Astrocyte (in vitro differentiated cells and primary cell): ENCODE measurements around the gene IFIH1.

Experiments
- EZH2 ChIP-seq: IDR thresholded peaks from 2 replicates; pipeline ENCODE4 v1.6.1; 2012; ENCODE audit warnings: mild to moderate bottlenecking, low read length, inconsistent platforms; ENCODE audit not compliant: insufficient read depth
- TF ChIP-seq, protein P1 (sequence below): IDR thresholded peaks from 2 replicates; pipeline ENCODE4 v1.5.1; 2011; ENCODE audit warnings: low read depth, mild to moderate bottlenecking, inconsistent platforms, low read length, moderate library complexity; ENCODE audit not compliant: insufficient read depth

DNA sequence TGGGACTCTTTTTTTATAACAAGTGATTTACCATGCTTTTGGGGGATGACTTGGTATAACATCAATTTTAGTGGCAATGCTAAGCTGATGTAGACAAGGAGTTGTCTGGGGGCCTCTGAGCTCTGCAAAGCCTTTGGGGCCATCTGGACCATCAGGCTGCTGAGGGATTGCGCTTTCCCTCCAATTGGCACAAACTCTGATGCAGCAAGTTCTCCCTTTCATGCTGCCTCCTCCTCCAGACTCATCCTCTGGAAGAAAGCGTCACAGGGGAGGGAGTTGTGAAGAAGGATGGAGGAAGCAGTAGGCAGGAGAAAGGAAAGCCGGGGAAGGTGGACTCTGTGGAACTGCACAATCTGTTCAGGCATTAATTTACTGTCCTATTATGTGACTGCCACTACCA lies 65.0 kb downstream of the IFIH1 start:
- TF ChIP-seq, protein P1, sequence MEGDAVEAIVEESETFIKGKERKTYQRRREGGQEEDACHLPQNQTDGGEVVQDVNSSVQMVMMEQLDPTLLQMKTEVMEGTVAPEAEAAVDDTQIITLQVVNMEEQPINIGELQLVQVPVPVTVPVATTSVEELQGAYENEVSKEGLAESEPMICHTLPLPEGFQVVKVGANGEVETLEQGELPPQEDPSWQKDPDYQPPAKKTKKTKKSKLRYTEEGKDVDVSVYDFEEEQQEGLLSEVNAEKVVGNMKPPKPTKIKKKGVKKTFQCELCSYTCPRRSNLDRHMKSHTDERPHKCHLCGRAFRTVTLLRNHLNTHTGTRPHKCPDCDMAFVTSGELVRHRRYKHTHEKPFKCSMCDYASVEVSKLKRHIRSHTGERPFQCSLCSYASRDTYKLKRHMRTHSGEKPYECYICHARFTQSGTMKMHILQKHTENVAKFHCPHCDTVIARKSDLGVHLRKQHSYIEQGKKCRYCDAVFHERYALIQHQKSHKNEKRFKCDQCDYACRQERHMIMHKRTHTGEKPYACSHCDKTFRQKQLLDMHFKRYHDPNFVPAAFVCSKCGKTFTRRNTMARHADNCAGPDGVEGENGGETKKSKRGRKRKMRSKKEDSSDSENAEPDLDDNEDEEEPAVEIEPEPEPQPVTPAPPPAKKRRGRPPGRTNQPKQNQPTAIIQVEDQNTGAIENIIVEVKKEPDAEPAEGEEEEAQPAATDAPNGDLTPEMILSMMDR: no peak
- no peak for TF ChIP-seq EZH2
